ENCODE data around the gene C2.

- no peak for TF ChIP-seq CTCF (IDR thresholded peaks at IDR 0.05; ENCODE audit: insufficient read depth, low read length)
- TF ChIP-seq REST (IDR thresholded peaks at IDR 0.05; ENCODE audit: insufficient replicate concordance, low read depth) = no peak
Observed at GRCh38 chr6:31966506-31966905, 39.0 kb downstream of the C2 start.
